Esophagus squamous epithelium (tissue), 5 donors: ENCODE data around the gene AMD1. TPM values are rescaled to one million over a fixed set of nuclear protein-coding genes. Genes with fewer than 3 reads are reported as not detected.

ENCODE experiments used
- DNase-seq: peaks from one replicate; lab custom pipeline; 2025; lab: John Stamatoyannopoulos, UW
- H3K27ac ChIP-seq, 4 donors: fragments of 200-600 bp; sonication (generic); one replicate each; pipeline ENCODE4 v1.5.1; 2016 to 2019; ENCODE audit warnings: mild to moderate bottlenecking in 1 of 4
- H3K27me3 ChIP-seq, 4 donors: fragments of 200-600 bp; sonication (generic); 1 replicate in 3 of 4; 2 replicates in 1 of 4; pipeline versions ENCODE4 v1.5.1 to v1.6.0; 2017 to 2021; ENCODE audit warnings: antibody characterized with exemption in 1 of 4
- H3K36me3 ChIP-seq, 3 donors: fragments of 200-600 bp; sonication (generic); one replicate each; pipeline ENCODE4 v1.5.1; 2016 to 2019
- H3K4me1 ChIP-seq, 3 donors: fragments of 200-600 bp; sonication (generic); one replicate each; pipeline ENCODE4 v1.5.1; 2017 to 2019
- H3K4me3 ChIP-seq, 4 donors: fragments of 200-600 bp; sonication (generic); 1 replicate in 3 of 4; 2 replicates in 1 of 4; pipeline ENCODE4 v1.5.1; 2016 to 2019; ENCODE audit warnings: mild to moderate bottlenecking in 2 of 4, moderate library complexity in 1 of 4
- H3K9me3 ChIP-seq, 3 donors: fragments of 200-600 bp; sonication (generic); one replicate each; pipeline ENCODE4 v1.5.1; 2016 to 2019
- CTCF ChIP-seq, 6 experiments: fragments of 450-650 bp in 4 of 6; fragments of 200-600 bp in 2 of 6; sonication (generic) in 2 of 6; IDR thresholded peaks; one replicate each; pipeline ENCODE4 v1.5.1; 2016 to 2019; ENCODE audit warnings: antibody characterized with exemption in 6 of 6, mild to moderate bottlenecking in 4 of 6, moderate library complexity in 4 of 6
- POLR2A ChIP-seq, 4 donors: fragments of 450-650 bp; IDR thresholded peaks; one replicate each; pipeline ENCODE4 v1.6.1; 2017; ENCODE audit warnings: antibody characterized with exemption in 4 of 4, mild to moderate bottlenecking in 4 of 4, moderate library complexity in 3 of 4
- WGBS, 2 donors: methylation state at CpG; one replicate each; pipeline ENCODE4 v1.1.5; 2018; 5-methylcytosine and 5-hydroxymethylcytosine counted together
- intact Hi-C: fragments of 100-400 bp; cut with DNase I; formaldehyde crosslinking; loops from one replicate; pipeline ENCODE4 v1.15.0; 2022
- total RNA-seq, 4 donors: library from RNA; depleted of rRNA; stranded (reverse); fragments of >200 nt; gene quantifications; one replicate each; pipeline ENCODE4 v1.1.0, GENCODE V29; 2016
- donor health status: DM: yes; HTN: yes; CAD: no.

The AMD1 gene
- total RNA-seq, 4 donors from 2014 or later, result 53.6 to 116 (median 103) TPM

- peak overlapping the region; percentile 91 to 97 (median 94) for H3K27ac ChIP-seq
- intact Hi-C loops, result loop anchor here (5.0 kb wide), 1 partner anchor 60 kb away; the partner anchor contains the start of gene CDK19
- peaks cover 20 to 67% (median 53%) of the 10 kb centered on the region in 3 donors for H3K4me1 ChIP-seq
- H3K9me3 ChIP-seq, result no peaks in the 10 kb centered on the region
- H3K4me3 ChIP-seq, result peak overlapping the region; percentile 90 to 94 (median 92)
- no peak for TF ChIP-seq CTCF (IDR thresholded peaks at IDR 0.05)
- no peak for TF ChIP-seq POLR2A (IDR thresholded peaks at IDR 0.05)
- WGBS, 2 donors, result 26 to 37% methylated on average over 10 of the region's 10 CpGs
- H3K27me3 ChIP-seq, result no peaks in the 10 kb centered on the region
- no peak for DNase-seq
- H3K36me3 ChIP-seq, result no peaks in the 10 kb centered on the region
Observed at GRCh38 chr6:110876806-110877564, 2.4 kb downstream of the AMD1 start.

- WGBS, 2 donors, result 26 to 33% methylated on average over 2 of the region's 2 CpGs
- intact Hi-C loops, result loop anchor here (5.0 kb wide), 1 partner anchor 60 kb away; the partner anchor contains the start of gene CDK19
- H3K4me3 ChIP-seq, result peak overlapping the region; percentile 90 to 94 (median 92)
- peaks cover 20 to 73% (median 59%) of the 10 kb centered on the region in 3 donors for H3K4me1 ChIP-seq
- peak overlapping the region; percentile 91 to 97 (median 94) for H3K27ac ChIP-seq
- no peaks in the 10 kb centered on the region for H3K9me3 ChIP-seq
- DNase-seq, result no peak
- no peaks in the 10 kb centered on the region for H3K27me3 ChIP-seq
- no peaks in the 10 kb centered on the region for H3K36me3 ChIP-seq
- no peak for TF ChIP-seq CTCF (IDR thresholded peaks at IDR 0.05)
- no peak for TF ChIP-seq POLR2A (IDR thresholded peaks at IDR 0.05)
Observed at GRCh38 chr6:110877569-110877968, 3.0 kb downstream of the AMD1 start.

- no peak for TF ChIP-seq POLR2A (IDR thresholded peaks at IDR 0.05)
- TF ChIP-seq CTCF (IDR thresholded peaks at IDR 0.05), result peak in 4 of 6 experiments; percentile 18 to 47 (median 38)
- peak overlapping the region in 2 of 4 donors; percentile 13 to 48 for H3K27ac ChIP-seq
- intact Hi-C loops, result loop anchor here (5.0 kb wide), 1 partner anchor 62 kb away; the partner anchor contains the start of gene CDK19
- H3K9me3 ChIP-seq, result no peaks in the 10 kb centered on the region
- H3K4me1 ChIP-seq, result peaks cover 20 to 80% (median 68%) of the 10 kb centered on the region in 3 donors
- peak overlapping the region in 2 of 4 donors; percentile 5 to 33 for H3K4me3 ChIP-seq
- no peak for DNase-seq
- WGBS, 2 donors, result 17 to 36% methylated on average over 10 of the region's 10 CpGs
- H3K27me3 ChIP-seq, result no peaks in the 10 kb centered on the region
- H3K36me3 ChIP-seq, result no peaks in the 10 kb centered on the region
Observed at GRCh38 chr6:110878751-110879522, 4.4 kb downstream of the AMD1 start.

- no peak for DNase-seq
- peaks cover 20 to 92% (median 72%) of the 10 kb centered on the region in 3 donors for H3K4me1 ChIP-seq
- intact Hi-C loops, result no loop called here
- no peaks in the 10 kb centered on the region for H3K9me3 ChIP-seq
- no peaks in the 10 kb centered on the region for H3K36me3 ChIP-seq
- H3K27ac ChIP-seq, result no peak overlapping the region
- no peaks in the 10 kb centered on the region for H3K27me3 ChIP-seq
- TF ChIP-seq CTCF (IDR thresholded peaks at IDR 0.05) (no peak), POLR2A (IDR thresholded peaks at IDR 0.05) (no peak)
- H3K4me3 ChIP-seq, result no peak overlapping the region
- WGBS, 2 donors, result 79 to 83% methylated on average over 9 of the region's 9 CpGs
Observed at GRCh38 chr6:110880651-110881050, 6.1 kb downstream of the AMD1 start.
